WTC11 (cell line): ENCODE measurements around the gene ARV1.

Experiments used
- FOXK1 ChIP-seq: sonication (generic); formaldehyde crosslinking; IDR thresholded peaks from 2 replicates; pipeline ENCODE4 v1.8.0; 2022; ENCODE audit warnings: mild to moderate bottlenecking, moderate library complexity, missing genetic modification reagents
- TF ChIP-seq, protein P1 (sequence below): fragments of 200-600 bp; IDR thresholded peaks from 2 replicates; pipeline ENCODE4 v1.8.0; 2022; ENCODE audit warnings: antibody characterized with exemption

DNA sequence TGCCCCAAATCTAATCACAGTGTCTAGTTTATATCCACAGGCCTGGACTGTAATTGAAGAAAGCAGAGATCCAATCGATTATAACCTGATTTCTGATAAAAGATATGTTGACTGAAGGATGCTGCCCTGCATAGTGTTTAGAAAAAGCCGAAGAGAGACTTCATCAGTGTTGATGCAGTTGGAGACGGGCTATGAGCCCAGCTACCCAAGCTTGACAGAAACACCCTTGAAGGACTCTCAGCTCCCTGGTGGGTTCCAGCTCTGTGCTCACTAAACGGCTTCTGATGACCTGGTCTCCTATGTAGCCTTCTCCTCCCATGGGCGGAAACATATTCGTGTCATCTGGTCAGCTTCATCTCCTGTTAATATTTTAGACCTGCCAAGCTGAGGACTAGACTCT is 50.9 kb downstream of the ARV1 start:
- TF ChIP-seq, protein P1, sequence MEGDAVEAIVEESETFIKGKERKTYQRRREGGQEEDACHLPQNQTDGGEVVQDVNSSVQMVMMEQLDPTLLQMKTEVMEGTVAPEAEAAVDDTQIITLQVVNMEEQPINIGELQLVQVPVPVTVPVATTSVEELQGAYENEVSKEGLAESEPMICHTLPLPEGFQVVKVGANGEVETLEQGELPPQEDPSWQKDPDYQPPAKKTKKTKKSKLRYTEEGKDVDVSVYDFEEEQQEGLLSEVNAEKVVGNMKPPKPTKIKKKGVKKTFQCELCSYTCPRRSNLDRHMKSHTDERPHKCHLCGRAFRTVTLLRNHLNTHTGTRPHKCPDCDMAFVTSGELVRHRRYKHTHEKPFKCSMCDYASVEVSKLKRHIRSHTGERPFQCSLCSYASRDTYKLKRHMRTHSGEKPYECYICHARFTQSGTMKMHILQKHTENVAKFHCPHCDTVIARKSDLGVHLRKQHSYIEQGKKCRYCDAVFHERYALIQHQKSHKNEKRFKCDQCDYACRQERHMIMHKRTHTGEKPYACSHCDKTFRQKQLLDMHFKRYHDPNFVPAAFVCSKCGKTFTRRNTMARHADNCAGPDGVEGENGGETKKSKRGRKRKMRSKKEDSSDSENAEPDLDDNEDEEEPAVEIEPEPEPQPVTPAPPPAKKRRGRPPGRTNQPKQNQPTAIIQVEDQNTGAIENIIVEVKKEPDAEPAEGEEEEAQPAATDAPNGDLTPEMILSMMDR = no peak
- TF ChIP-seq FOXK1 (CRISPR knock-in tag) = no peak
